ENCODE data around the gene PFDN6. TPM values are rescaled to one million over a fixed set of nuclear protein-coding genes. Genes with fewer than 3 reads are reported as not detected.

PFDN6 gene
- total and polyA plus RNA-seq, 2 of the 13 experiments (the other 11 are each of a cell fraction or from before 2014, with no cell fraction given): 75.5 to 87.0 TPM

- TF ChIP-seq HNF1A (IDR thresholded peaks at IDR 0.05; ENCODE audit: low read depth): 0 out of 2 replicates have a peak, but pooled peaks have one; percentile 5
- no peak; the same call in 1 of the 2 replicates for TF ChIP-seq HNF1A (CRISPR knock-in tag; IDR thresholded peaks at IDR 0.05; ENCODE audit: borderline replicate concordance)
- TF ChIP-seq GABPA (IDR thresholded peaks at IDR 0.05; ENCODE audit: low read depth, low read length): no peak
- TF ChIP-seq GABPA (CRISPR knock-in tag; IDR thresholded peaks at IDR 0.05; ENCODE audit: low read depth): no peak; the same call in none of the 2 replicates
- TF ChIP-seq SETDB1 (CRISPR knock-in tag; IDR thresholded peaks at IDR 0.05; ENCODE audit: borderline replicate concordance): no peak
- TF ChIP-seq GATAD1 (CRISPR knock-in tag; IDR thresholded peaks at IDR 0.05): peak; percentile 40; the same call in 1 of the 2 replicates
- TF ChIP-seq ZNF501 (CRISPR knock-in tag; IDR thresholded peaks at IDR 0.05): 0 out of 2 replicates have a peak, but pooled peaks have one; percentile 35
- TF ChIP-seq TRIM24 (CRISPR knock-in tag; IDR thresholded peaks at IDR 0.05): no peak
- TF ChIP-seq GATAD2A (CRISPR knock-in tag; IDR thresholded peaks at IDR 0.05): peak; percentile 27; the same call in 1 of the 2 replicates
- TF ChIP-seq PBX3 (CRISPR knock-in tag; IDR thresholded peaks at IDR 0.05; ENCODE audit: borderline replicate concordance): 0 out of 2 replicates have a peak, but pooled peaks have one; percentile 15
- no peak for TF ChIP-seq ZNF207 (IDR thresholded peaks at IDR 0.05; ENCODE audit: borderline replicate concordance)
- peak in 1 of 2 experiments; percentile 74; a peak in 2 of 4 replicates for TF ChIP-seq KLF16 (CRISPR knock-in tag; IDR thresholded peaks at IDR 0.05)
- peak; percentile 66; the same call in 1 of the 2 replicates for TF ChIP-seq SALL1 (CRISPR knock-in tag; IDR thresholded peaks at IDR 0.05)
- peak; percentile 34; the same call in 1 of the 2 replicates for TF ChIP-seq NCOA2 (CRISPR knock-in tag; IDR thresholded peaks at IDR 0.05)
- TF ChIP-seq TFE3 (CRISPR knock-in tag; IDR thresholded peaks at IDR 0.05): 0 out of 2 replicates have a peak, but pooled peaks have one; percentile 32
- peak; percentile 87; the same call in 1 of the 2 replicates for TF ChIP-seq DRAP1 (CRISPR knock-in tag; IDR thresholded peaks at IDR 0.05)
- no peak for TF ChIP-seq CAMTA2 (CRISPR knock-in tag; IDR thresholded peaks at IDR 0.05; ENCODE audit: borderline replicate concordance)
- TF ChIP-seq GABPB1 (CRISPR knock-in tag; IDR thresholded peaks at IDR 0.05): peak; percentile 47; the same call in 1 of the 2 replicates
- no peak for TF ChIP-seq U2AF2 (IDR thresholded peaks at IDR 0.05; ENCODE audit: low read depth, low read length)
- peak; percentile 29; the same call in 1 of the 2 replicates for TF ChIP-seq CBFB (CRISPR knock-in tag; IDR thresholded peaks at IDR 0.05)
- no peak for TF ChIP-seq ZBTB43 (CRISPR knock-in tag; conservative IDR thresholded peaks at IDR 0.05)
These were observed 28.4 kb downstream of the PFDN6 start, which contains the start of gene ZBTB22 (continued) for GRCh38 chr6:33317669-33318425.
